ENCODE results near the gene EIF3C.
A peak's percentile ranks its signal among the peaks of the same experiment; 100 is the strongest.
"Not testable (repeated sequence)": the region's sequence is repeated elsewhere in the genome, so short reads cannot be mapped to it uniquely, and the experiment has no call there.

Gene EIF3C

GRCh38 chr16:28711220-28712083 lies at the start of gene EIF3C:
TSS of gene EIF3C (plus strand) at chr16:28711464. CDS start at chr16:28711687, 223 bp downstream.
- peak; percentile 78 for FAIRE-seq

GRCh38 chr16:28666264-28666663 lies 45.0 kb upstream of the EIF3C start:
- not testable (repeated sequence) for FAIRE-seq

GRCh38 chr16:28667480-28667879 lies 43.8 kb upstream of the EIF3C start:
- FAIRE-seq = not testable (repeated sequence)

- FAIRE-seq = not testable (repeated sequence)
These were observed 43.1 kb upstream of the EIF3C start for GRCh38 chr16:28668199-28668598.

- peak; percentile 65 for FAIRE-seq
These were observed 22.8 kb upstream of the EIF3C start for GRCh38 chr16:28688327-28688952.

GRCh38 chr16:28689425-28689824 lies 21.8 kb upstream of the EIF3C start:
- FAIRE-seq = not testable (repeated sequence)

- FAIRE-seq = not testable (repeated sequence)
These were observed 19.5 kb upstream of the EIF3C start for GRCh38 chr16:28691722-28692121.

GRCh38 chr16:28693257-28693950 lies 17.9 kb upstream of the EIF3C start:
- not testable (repeated sequence) for FAIRE-seq

GRCh38 chr16:28699792-28700191 lies 11.5 kb upstream of the EIF3C start:
- FAIRE-seq = not testable (repeated sequence)

- not testable (repeated sequence) for FAIRE-seq
These were observed 10.9 kb upstream of the EIF3C start for GRCh38 chr16:28700349-28700748.

GRCh38 chr16:28701384-28701783 lies 9.9 kb upstream of the EIF3C start:
- FAIRE-seq = not testable (repeated sequence)

GRCh38 chr16:28704246-28704645 lies 7.0 kb upstream of the EIF3C start:
- not testable (repeated sequence) for FAIRE-seq

GRCh38 chr16:28722852-28723650 lies 11.8 kb downstream of the EIF3C start:
- not testable (repeated sequence) for FAIRE-seq

GRCh38 chr16:28731253-28731652 lies 20.0 kb downstream of the EIF3C start:
- not testable (repeated sequence) for FAIRE-seq

- FAIRE-seq = not testable (repeated sequence)
These were observed 21.3 kb downstream of the EIF3C start for GRCh38 chr16:28732455-28733124.

GRCh38 chr16:28739787-28740186 lies 28.5 kb downstream of the EIF3C start:
- FAIRE-seq = not testable (repeated sequence)

GRCh38 chr16:28740631-28741030 lies 29.4 kb downstream of the EIF3C start:
- FAIRE-seq = not testable (repeated sequence)

- FAIRE-seq = not testable (repeated sequence)
These were observed 30.0 kb downstream of the EIF3C start for GRCh38 chr16:28741295-28741694.

- FAIRE-seq = not testable (repeated sequence)
These were observed 35.5 kb downstream of the EIF3C start for GRCh38 chr16:28746618-28747350.

GRCh38 chr16:28749997-28750465 lies 38.8 kb downstream of the EIF3C start:
- FAIRE-seq = not testable (repeated sequence)

All from endometrium (tissue), 2 donors.